ENCODE results near the gene STARD3. TPM values are rescaled to one million over a fixed set of nuclear protein-coding genes. Genes with fewer than 3 reads are reported as not detected.

Gene STARD3
- total and polyA plus RNA-seq, 2 donors (not counting 3 experiments of a cell fraction or from before 2014, with no cell fraction given), result 51.0 to 75.7 TPM

GRCh38 chr17:39678340-39679116 lies 41.6 kb downstream of the STARD3 start:
- Histone ChIP-seq H2AFZ (ENCODE audit: low read depth, low read length) (no peak overlapping the region), H3K27me3 (ENCODE audit: control insufficient read depth in 2 of 2, insufficient read depth in 2 of 2, low read length in 2 of 2) (no peaks in the 10 kb centered on the region), H3K9ac (replicated peaks; ENCODE audit: extremely low read depth, insufficient read depth, low read length) (no peak overlapping the region), H3K27ac (ENCODE audit: insufficient read depth, low read depth, low read length) (no peak overlapping the region), H4K20me1 (replicated peaks; ENCODE audit: control insufficient read depth, extremely low read depth, insufficient read depth, low read length) (no peaks in the 10 kb centered on the region), H3K4me2 (ENCODE audit: insufficient read depth, low read length) (no peak overlapping the region), H3K36me3 (ENCODE audit: control insufficient read depth in 2 of 2, extremely low read depth in 1 of 2, insufficient read depth in 2 of 2, low read length in 2 of 2) (no peaks in the 10 kb centered on the region), H3K9me1 (replicated peaks; ENCODE audit: control insufficient read depth, extremely low read depth, insufficient read depth, low read length) (no peaks in the 10 kb centered on the region), H3K4me3 (replicated peaks in 1 of 3; ENCODE audit: insufficient read depth in 1 of 3, low read depth in 1 of 3, low read length in 3 of 3) (no peak overlapping the region), H3K4me1 (ENCODE audit: control insufficient read depth, extremely low read depth, insufficient read depth, low read length) (no peaks in the 10 kb centered on the region), H3K79me2 (ENCODE audit: control insufficient read depth, insufficient read depth, low read length) (no peaks in the 10 kb centered on the region), H3K9me3 (replicated peaks; ENCODE audit: control insufficient read depth, insufficient read depth, low read length) (no peaks in the 10 kb centered on the region)
- ChIA-PET POLR2A (no interaction called here), CTCF (interaction anchor here (1.8 kb wide), 1 partner anchor 55 kb away, joined by 5 read pairs; no protein-coding TSS in a partner anchor)
- dilution Hi-C loops (cut with MboI; ENCODE audit: extremely low pct_ligation_motif_present, low sequenced_read_pairs) (no loop called here), intact Hi-C loops (cut with micrococcal nuclease) (no loop called here)
- DNase-seq (ENCODE audit: low read depth, low spot score), result no peak
- BruUV-seq (replicated peaks), result no TSS peak
- FAIRE-seq, result no peak
- TF ChIP-seq EZH2 (IDR thresholded peaks at IDR 0.05; ENCODE audit: borderline replicate concordance, low read depth, low read length, severe bottlenecking), result no peak
- no peak for TF ChIP-seq MAX (IDR thresholded peaks at IDR 0.05; ENCODE audit: insufficient read depth, insufficient read length)
- TF ChIP-seq FOS (IDR thresholded peaks at IDR 0.05; ENCODE audit: borderline replicate concordance, insufficient read depth, low read length), result no peak
- TF ChIP-seq CTCF (IDR thresholded peaks at IDR 0.05; ENCODE audit: extremely low read depth in 1 of 2, insufficient read depth in 1 of 2, low read depth in 1 of 2, low read length in 2 of 2), result no peak
- no peak for TF ChIP-seq POLR2A (IDR thresholded peaks at IDR 0.05; ENCODE audit: low read depth, low read length)
- TF ChIP-seq JUN (IDR thresholded peaks at IDR 0.05; ENCODE audit: borderline replicate concordance, insufficient read depth, insufficient read length, low read depth), result no peak
- TF ChIP-seq POLR2AphosphoS5 (IDR thresholded peaks at IDR 0.05; ENCODE audit: insufficient read depth, low read depth, low read length), result no peak
- no peak for TF ChIP-seq GATA2 (IDR thresholded peaks at IDR 0.05; ENCODE audit: insufficient read depth, insufficient read length, low read depth, low read length)
- TF ChIP-seq MYC (IDR thresholded peaks at IDR 0.05; ENCODE audit: low read depth, low read length), result no peak

All from endothelial cell of umbilical vein (primary cell).